Fibroblast of peridontal ligament (primary cell): ENCODE data around the gene RERE.

Experiments
- DNase-seq: peaks from one replicate; pipeline ENCODE4 v3.0.0-alpha.2; 2010; ENCODE audit errors: extremely low read depth

The RERE gene

GRCh38 chr1:8408151-8408839 is 409.1 kb downstream of the RERE start:
- peak; percentile 98 for DNase-seq

- no peak for DNase-seq
Observed at GRCh38 chr1:8407652-8408051, 409.8 kb downstream of the RERE start.

DNA sequence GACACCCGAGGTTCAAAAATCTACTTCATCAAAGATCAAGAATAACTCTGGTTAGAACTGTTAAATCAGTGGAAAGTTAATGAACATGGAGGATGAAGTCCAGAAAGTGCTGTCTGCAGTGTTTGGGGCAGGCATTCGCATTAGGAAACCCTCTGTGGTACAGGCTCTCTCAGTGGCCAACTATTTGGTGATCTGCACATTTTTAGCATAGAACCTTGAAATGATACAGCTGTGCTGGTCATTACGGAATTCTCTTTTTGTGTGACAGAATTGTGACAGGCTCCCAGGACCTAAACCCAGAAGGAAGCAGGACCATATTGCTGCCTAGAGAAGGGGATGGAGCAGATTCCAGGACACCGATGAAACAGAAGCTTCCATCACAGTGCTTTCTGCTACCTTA is 410.5 kb downstream of the RERE start:
- DNase-seq: peak; percentile 48

GRCh38 chr1:8406011-8406410 is 411.4 kb downstream of the RERE start:
- no peak for DNase-seq

DNA sequence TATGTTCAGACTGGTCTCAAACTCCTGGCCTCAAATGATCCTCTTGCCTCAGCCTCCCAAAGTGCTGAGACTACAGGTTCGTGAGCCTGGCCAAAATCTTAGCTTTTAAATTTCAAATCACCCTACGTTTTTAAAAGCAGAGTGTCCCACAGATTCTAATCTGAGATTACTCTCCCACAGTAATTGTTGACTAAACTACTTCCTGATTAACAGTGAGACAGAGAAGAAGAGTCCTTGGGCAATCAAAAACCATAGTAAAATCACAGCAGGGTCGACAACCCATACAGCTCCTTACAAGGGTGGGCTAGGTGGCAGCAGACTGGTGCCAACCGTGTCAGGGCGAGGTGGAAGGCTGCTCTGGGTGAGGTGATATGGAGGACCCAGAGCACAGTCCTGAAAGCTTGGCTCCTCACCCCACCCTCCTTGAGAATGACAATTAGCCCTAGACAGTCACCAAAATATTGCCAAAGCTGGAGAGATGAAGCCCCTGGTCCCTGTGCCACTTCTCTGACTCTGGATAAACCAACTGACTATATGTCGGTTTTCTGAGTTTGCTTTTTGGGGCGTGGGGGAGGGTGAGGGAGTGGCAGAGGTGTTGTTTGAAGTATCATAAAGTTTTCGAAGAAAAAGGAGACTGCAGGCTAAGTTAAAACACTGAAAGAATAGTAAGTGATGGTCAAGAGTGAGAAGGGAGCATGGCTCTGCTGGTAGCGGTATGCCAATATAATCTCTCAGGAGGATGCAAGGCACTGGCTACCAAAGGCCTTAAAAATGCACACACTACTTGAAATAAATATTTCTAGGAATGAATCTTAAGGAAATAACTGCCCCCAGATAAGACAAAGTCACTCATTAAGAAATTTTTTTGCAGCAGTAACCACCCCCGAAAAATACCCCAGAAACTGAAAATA is 412.7 kb downstream of the RERE start:
- DNase-seq: no peak

- DNase-seq: no peak
Observed at GRCh38 chr1:8402109-8402710, 415.2 kb downstream of the RERE start.

- DNase-seq: no peak
Observed at GRCh38 chr1:8398677-8399076, 418.8 kb downstream of the RERE start.

DNA sequence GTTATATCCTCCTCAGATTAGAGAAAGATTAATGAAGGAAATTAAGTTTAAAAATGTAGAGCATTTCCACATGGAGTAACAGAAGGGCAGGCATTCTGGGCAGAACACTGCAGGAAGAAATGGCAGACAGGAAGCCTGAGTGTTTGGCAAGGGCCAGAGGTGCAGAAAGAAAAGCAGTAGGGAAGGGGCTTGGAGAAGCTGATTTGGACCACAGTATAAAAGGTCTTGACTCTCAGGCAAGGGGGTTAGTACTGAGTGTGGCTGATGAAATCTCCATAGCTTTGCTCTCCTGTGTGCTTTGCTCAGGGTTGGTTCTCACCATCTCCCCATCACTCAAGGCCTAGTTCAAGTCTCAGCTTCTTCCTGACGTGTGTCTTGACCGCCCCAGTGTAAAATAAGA is 419.4 kb downstream of the RERE start:
- DNase-seq: no peak

GRCh38 chr1:8397511-8397910 is 419.9 kb downstream of the RERE start:
- DNase-seq: no peak

- peak; percentile 95 for DNase-seq
Observed at GRCh38 chr1:8396786-8397406, 420.5 kb downstream of the RERE start.

GRCh38 chr1:8396083-8396785 is 421.2 kb downstream of the RERE start:
- DNase-seq: peak; percentile 45

DNA sequence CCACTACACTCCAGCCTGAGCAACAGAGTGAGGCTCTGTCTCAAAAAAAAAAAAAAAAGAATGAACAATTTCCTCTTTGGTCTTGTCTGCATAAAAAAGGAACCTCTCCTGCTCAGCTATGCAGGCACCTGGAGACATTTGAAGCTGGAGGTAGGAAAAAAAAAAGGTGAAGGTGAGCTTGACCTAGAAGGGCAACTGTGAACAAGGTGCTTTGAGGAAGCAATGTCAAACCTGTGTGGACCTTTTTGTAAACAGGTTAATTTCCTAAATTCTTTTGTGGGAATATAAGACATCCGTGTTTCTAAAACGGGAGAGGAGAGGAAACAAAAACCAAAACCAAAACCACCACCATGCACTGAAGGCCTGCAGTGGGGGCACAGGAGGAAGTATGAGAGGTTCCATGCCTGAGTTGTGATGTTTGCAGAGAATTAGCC is 422.0 kb downstream of the RERE start:
- no peak for DNase-seq

GRCh38 chr1:8394456-8395321 is 422.8 kb downstream of the RERE start:
- peak; percentile 68 for DNase-seq

DNA sequence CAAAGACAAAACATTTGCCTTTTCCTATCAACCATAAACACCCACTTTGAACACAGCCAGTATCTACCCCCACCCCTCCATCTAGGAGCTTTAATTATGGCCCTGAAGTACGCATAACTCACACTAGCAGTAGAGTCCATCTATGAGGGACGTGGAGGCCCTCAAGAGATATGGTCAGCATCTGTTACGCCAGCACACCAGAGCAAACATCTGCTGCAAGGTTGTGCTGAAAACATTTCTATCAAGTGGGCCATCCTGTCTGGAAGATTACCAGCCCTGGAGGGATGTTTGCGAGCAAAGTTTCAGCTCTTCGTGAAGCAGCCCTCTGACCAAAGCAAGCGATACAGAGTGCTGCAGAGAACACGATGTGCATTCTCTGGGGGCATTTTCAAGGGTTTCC is 424.9 kb downstream of the RERE start:
- DNase-seq: no peak

DNA sequence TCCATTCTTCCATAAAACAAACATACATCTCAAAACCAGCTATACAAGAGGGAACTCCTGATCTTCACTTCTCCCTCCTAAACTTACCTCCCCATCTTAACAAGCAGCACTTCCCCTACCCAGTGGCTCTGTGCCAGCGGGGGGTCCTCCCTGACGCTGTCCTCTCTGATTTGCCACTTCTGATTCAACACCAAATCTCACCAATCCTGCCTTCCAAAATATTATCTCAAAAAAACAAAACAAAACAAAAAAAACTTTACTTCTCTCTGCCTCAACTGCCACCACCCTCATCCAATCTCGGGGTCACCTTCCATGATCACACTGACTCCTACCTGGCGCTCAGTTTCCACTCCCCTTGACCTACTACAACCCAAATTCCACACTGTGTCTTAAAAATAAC is 426.7 kb downstream of the RERE start:
- no peak for DNase-seq

- no peak for DNase-seq
Observed at GRCh38 chr1:8389958-8390535, 427.4 kb downstream of the RERE start.

GRCh38 chr1:8388732-8389562 is 428.5 kb downstream of the RERE start:
- no peak for DNase-seq

DNA sequence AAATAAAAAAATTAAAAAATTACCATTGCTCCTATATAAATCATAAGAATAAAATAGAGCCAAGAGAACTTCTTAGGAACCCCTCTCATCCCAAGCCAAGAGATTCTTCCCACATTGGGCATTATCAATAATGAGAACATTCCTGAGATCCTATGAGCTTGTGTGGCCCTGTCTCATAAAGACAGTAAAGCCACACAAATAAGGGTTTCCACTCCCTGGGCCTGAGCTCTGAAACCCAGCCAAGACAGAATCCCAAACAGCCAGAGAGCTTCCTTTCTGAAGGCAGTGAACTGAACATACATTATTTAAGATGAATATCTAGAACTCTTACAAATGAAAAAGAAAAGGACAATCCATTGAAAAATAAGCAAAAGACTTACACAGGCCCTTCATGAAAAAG is 431.2 kb downstream of the RERE start:
- no peak for DNase-seq

DNA sequence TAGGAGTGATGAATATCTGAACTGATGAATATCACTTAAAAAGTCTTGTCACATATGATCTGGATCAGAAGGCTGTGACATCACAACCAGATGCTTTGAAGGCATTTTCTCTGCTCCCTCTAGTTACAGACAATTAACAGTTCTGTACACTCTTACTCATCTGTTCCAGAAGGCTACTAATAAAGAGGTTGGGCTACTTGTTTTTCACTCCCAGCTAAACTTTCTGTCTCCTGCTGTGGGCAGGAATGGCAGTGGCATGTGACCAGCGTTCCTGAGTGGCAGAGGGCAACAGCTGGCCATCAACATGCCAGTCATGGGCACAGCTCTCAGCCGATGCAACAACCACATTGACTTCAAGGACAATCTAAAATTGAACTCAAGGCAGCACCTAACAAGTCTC is 432.9 kb downstream of the RERE start:
- DNase-seq: no peak
